Spleen (tissue), 11 donors: Measurements from ENCODE around the gene IL9. TPM values are rescaled to one million over a fixed set of nuclear protein-coding genes. Genes with fewer than 3 reads are reported as not detected.

Experiments
- DNase-seq: peaks from one replicate; pipeline ENCODE4 v3.0.0-alpha.2; 2020
- H3K27ac ChIP-seq, 8 donors: fragments of 200-600 bp; sonication (generic) in 7 of 8; 1 replicate in 4 of 8; 2 replicates in 4 of 8; pipeline versions ENCODE4 v1.5.0 to v1.8.0; 2016 to 2021; ENCODE audit warnings: inconsistent platforms in 4 of 8, mild to moderate bottlenecking in 4 of 8, moderate library complexity in 1 of 8
- H3K27me3 ChIP-seq, 7 donors: fragments of 200-600 bp; sonication (generic) in 6 of 7; replicated peaks in 1 of 7; 1 replicate in 4 of 7; 2 replicates in 3 of 7; pipeline versions ENCODE4 v1.5.0 to v1.8.0; 2016 to 2021; ENCODE audit warnings: inconsistent platforms in 3 of 7, mild to moderate bottlenecking in 1 of 7
- H3K36me3 ChIP-seq, 6 donors: fragments of 200-600 bp; sonication (generic) in 5 of 6; 1 replicate in 4 of 6; 2 replicates in 2 of 6; pipeline versions ENCODE4 v1.5.0 to v1.8.0; 2016 to 2021; ENCODE audit warnings: inconsistent platforms in 2 of 6
- H3K4me1 ChIP-seq, 6 donors: fragments of 200-600 bp; sonication (generic) in 5 of 6; 1 replicate in 3 of 6; 2 replicates in 3 of 6; pipeline versions ENCODE4 v1.5.0 to v1.8.0; 2016 to 2021; ENCODE audit warnings: inconsistent platforms in 3 of 6
- H3K4me3 ChIP-seq, 8 donors: fragments of 200-600 bp; sonication (generic) in 7 of 8; 1 replicate in 4 of 8; 2 replicates in 4 of 8; pipeline versions ENCODE4 v1.5.0 to v1.8.0; 2016 to 2021; ENCODE audit warnings: inconsistent platforms in 4 of 8, mild to moderate bottlenecking in 4 of 8, moderate library complexity in 2 of 8
- H3K9me3 ChIP-seq, 8 donors: fragments of 200-600 bp; sonication (generic) in 7 of 8; 1 replicate in 4 of 8; 2 replicates in 4 of 8; pipeline versions ENCODE4 v1.5.0 to v1.8.0; 2016 to 2021; ENCODE audit warnings: inconsistent platforms in 4 of 8
- POLR2A ChIP-seq, 3 donors: fragments of 450-650 bp; IDR thresholded peaks; one replicate each; pipeline ENCODE4 v1.5.1; 2017; ENCODE audit warnings: antibody characterized with exemption in 3 of 3, mild to moderate bottlenecking in 1 of 3
- POLR2AphosphoS5 ChIP-seq, 3 donors: sonication (generic); formaldehyde crosslinking; IDR thresholded peaks; one replicate each; pipeline ENCODE4 v1.5.1; 2017; ENCODE audit warnings: antibody characterized with exemption in 3 of 3
- WGBS, 5 donors: extraction: QIAGEN DNeasy Blood & Tissue Kit in 3 of 5; methylation state at CpG; one replicate each; pipeline versions ENCODE4 v1.1.5 to v1.1.7; 2013 to 2018; 5-methylcytosine and 5-hydroxymethylcytosine counted together
- intact Hi-C: fragments of 100-400 bp; cut with DNase I; formaldehyde crosslinking; loops from one replicate; pipeline ENCODE4 v1.15.0; 2023; ENCODE audit warnings: low total_unique reads
- polyA plus RNA-seq, 3 donors: library from polyadenylated mRNA; stranded (reverse); fragments of 200-250 nt; gene quantifications; one replicate each; pipeline ENCODE4 v1.2.1, GENCODE V29; 2013
- total RNA-seq, 7 donors: library from RNA; depleted of rRNA in 3 of 7; stranded (reverse); fragments of >200 nt in 3 of 7; fragmentation: NEBNext Ultra II Directional in 4 of 7; extraction: Animal tissue kit (Norgen Biotek cat#: 25700) in 4 of 7; gene quantifications; one replicate each; pipeline versions ENCODE4 v1.1.0 to v1.2.1, GENCODE V29; 2016 to 2021
- TF ChIP-seq, protein P1 (sequence below), 11 experiments: fragments of 200-600 bp in 7 of 11; fragments of 450-650 bp in 4 of 11; sonication (generic) in 4 of 11; IDR thresholded peaks in 8 of 11; conservative IDR thresholded peaks in 3 of 11; 1 replicate in 7 of 11; 2 replicates in 4 of 11; pipeline versions ENCODE4 v1.4.0 to v1.8.0; 2016 to 2021; ENCODE audit warnings: antibody characterized with exemption in 11 of 11, inconsistent platforms in 4 of 11, mild to moderate bottlenecking in 1 of 11
- donor health status: healthy with polysubstance abuse.
- donor health status: DM: no; HTN: no; CAD: no; lungs with moderate emphysema.
- donor health status: DM: no; HTN: no; CAD: no.
- donor health status: Bipolar disorder and iron deficiency.
- donor health status: healthy.
- donor health status: DM: no; HTN: no; CAD: no.
- donor health status: DM: yes; HTN: yes; CAD: no.

IL9 gene
- total and polyA plus RNA-seq, 10 donors: not detected

DNA sequence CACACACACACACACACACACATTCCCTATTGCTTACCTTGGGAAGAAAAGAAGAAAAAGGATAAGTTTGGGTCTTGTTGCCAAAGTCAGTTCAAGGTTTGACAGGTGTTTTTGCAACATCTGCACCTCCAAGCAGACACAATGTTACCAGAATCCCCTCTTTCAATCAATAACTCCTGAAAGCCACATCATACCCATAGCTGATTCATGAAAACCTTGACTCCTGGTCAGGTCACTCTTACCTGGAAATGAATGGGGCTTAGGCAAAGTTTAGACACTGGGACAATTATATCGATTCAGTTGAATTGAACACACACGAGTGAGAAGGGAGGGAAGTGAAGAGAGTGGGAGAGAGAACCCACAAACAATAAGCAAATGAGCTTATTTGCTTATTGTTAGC, 27.0 kb downstream of the IL9 start:
- H3K27me3 ChIP-seq: peaks cover 0 to 4% (median 0%) of the 10 kb centered on the region in 7 donors
- no peak overlapping the region for H3K4me3 ChIP-seq
- 45 to 85% (median 73%) methylated on average over 2 of the region's 2 CpGs for WGBS, 5 donors
- H3K27ac ChIP-seq: no peak overlapping the region
- DNase-seq: no peak
- no peaks in the 10 kb centered on the region for H3K4me1 ChIP-seq
- no peaks in the 10 kb centered on the region for H3K9me3 ChIP-seq
- H3K36me3 ChIP-seq: no peaks in the 10 kb centered on the region
- TF ChIP-seq POLR2A (IDR thresholded peaks at IDR 0.05) (no peak), POLR2AphosphoS5 (IDR thresholded peaks at IDR 0.05) (no peak)
- TF ChIP-seq, protein P1, sequence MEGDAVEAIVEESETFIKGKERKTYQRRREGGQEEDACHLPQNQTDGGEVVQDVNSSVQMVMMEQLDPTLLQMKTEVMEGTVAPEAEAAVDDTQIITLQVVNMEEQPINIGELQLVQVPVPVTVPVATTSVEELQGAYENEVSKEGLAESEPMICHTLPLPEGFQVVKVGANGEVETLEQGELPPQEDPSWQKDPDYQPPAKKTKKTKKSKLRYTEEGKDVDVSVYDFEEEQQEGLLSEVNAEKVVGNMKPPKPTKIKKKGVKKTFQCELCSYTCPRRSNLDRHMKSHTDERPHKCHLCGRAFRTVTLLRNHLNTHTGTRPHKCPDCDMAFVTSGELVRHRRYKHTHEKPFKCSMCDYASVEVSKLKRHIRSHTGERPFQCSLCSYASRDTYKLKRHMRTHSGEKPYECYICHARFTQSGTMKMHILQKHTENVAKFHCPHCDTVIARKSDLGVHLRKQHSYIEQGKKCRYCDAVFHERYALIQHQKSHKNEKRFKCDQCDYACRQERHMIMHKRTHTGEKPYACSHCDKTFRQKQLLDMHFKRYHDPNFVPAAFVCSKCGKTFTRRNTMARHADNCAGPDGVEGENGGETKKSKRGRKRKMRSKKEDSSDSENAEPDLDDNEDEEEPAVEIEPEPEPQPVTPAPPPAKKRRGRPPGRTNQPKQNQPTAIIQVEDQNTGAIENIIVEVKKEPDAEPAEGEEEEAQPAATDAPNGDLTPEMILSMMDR (IDR thresholded peaks at IDR 0.05 in 8 of 11, conservative IDR thresholded peaks at IDR 0.05 in 3 of 11): no peak
- intact Hi-C loops: no loop called here

DNA sequence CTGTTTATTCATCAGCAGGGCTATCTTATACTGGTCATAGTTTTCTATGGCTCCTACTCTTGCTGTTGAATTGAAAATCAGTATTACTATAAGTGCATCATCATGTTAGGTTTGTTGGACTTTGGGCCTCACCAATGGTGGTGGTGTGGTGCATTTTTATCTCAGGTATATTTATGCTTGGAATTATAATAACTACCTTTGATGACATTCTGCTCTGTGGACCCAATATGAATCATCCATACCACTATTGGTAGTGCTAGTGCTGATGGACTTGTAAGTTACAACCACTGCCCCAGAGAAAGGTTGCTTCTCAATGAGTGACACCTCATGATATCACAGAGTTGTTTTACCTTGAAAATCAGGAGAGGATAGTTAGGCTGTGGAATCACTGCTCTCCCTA, 28.0 kb downstream of the IL9 start:
- Histone ChIP-seq H3K4me3 (no peak overlapping the region), H3K27me3 (peaks cover 0 to 4% (median 0%) of the 10 kb centered on the region in 7 donors), H3K27ac (no peak overlapping the region), H3K9me3 (no peaks in the 10 kb centered on the region), H3K36me3 (no peaks in the 10 kb centered on the region), H3K4me1 (no peaks in the 10 kb centered on the region)
- TF ChIP-seq, protein P1 (IDR thresholded peaks at IDR 0.05 in 8 of 11, conservative IDR thresholded peaks at IDR 0.05 in 3 of 11): no peak
- TF ChIP-seq POLR2A (IDR thresholded peaks at IDR 0.05): no peak
- no peak for TF ChIP-seq POLR2AphosphoS5 (IDR thresholded peaks at IDR 0.05)
- intact Hi-C loops: no loop called here
- DNase-seq: no peak

DNA sequence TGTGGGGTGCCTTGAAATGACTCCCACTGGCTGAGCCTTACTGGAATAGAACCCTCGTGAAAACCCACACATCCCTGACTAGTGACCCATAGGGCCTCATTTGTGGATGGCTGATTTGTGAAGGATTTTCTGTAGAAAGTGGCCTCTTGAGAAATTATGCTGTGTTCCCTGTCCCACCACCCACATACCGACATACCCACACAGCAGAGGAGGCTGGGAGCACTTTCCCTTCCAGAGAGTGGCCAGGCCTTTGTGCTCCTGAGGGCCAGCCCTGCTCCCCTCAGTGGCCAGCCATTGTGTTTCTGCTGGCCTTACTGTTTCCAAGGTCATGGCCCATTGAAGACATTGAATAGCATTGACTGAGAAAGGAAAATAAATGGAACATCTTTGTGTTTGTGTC, 29.6 kb downstream of the IL9 start:
- H3K36me3 ChIP-seq: no peaks in the 10 kb centered on the region
- no peaks in the 10 kb centered on the region for H3K4me1 ChIP-seq
- H3K4me3 ChIP-seq: no peak overlapping the region
- peaks cover 0 to 4% (median 0%) of the 10 kb centered on the region in 7 donors for H3K27me3 ChIP-seq
- intact Hi-C loops: no loop called here
- TF ChIP-seq, protein P1 (IDR thresholded peaks at IDR 0.05 in 8 of 11, conservative IDR thresholded peaks at IDR 0.05 in 3 of 11): no peak
- TF ChIP-seq POLR2A (IDR thresholded peaks at IDR 0.05) (no peak), POLR2AphosphoS5 (IDR thresholded peaks at IDR 0.05) (no peak)
- WGBS, 5 donors: 58 to 88% (median 84%) methylated on average over 2 of the region's 2 CpGs
- no peak overlapping the region for H3K27ac ChIP-seq
- DNase-seq: no peak
- H3K9me3 ChIP-seq: no peaks in the 10 kb centered on the region

DNA sequence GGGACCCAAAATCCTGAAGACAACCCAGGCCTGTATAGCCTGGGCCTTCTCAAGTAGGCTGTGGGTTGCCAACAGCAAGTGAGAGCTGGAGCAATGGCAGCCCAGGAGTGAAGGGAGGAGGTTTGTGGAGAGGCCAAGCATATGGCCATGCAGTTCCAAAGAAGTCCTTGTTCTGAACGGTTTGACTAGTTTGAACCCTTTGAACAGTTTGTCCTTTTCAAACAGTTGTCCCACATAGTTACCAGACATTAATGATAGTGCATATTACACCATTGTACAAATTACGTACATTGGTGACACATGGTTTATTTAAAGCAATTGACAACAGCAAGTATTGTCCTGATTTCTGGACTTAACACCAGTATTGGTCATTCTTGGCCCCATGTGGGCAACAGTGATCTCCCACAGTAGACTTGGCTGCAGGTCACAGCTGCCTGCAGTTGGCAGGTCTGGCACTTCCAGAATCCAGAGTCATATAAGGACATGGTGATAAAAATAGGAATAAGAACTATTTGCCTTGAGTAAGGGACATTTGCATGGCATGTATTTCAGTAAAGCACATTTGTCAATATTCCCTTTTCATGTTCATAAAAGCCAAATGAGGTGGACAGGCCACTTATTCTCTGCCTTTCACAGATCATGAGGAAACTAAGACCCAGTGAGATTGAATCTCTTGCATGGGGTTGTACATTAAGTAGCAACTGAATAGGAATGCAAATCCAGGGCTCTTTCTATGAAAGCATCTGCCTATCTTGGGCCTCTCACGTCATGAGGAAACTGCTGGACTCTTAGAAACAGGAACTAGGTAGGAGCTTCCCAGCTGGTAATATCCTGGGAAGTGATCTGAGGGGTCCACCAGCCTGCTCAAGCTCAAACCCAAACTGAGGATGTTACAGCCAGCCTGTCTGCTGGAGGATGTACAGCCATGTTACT, 30.9 kb downstream of the IL9 start:
- no peaks in the 10 kb centered on the region for H3K27me3 ChIP-seq
- H3K36me3 ChIP-seq: no peaks in the 10 kb centered on the region
- 62 to 74% (median 69%) methylated on average over 3 of the region's 3 CpGs for WGBS, 5 donors
- no peaks in the 10 kb centered on the region for H3K9me3 ChIP-seq
- DNase-seq: no peak
- TF ChIP-seq, protein P1 (IDR thresholded peaks at IDR 0.05 in 8 of 11, conservative IDR thresholded peaks at IDR 0.05 in 3 of 11): no peak
- TF ChIP-seq POLR2AphosphoS5 (IDR thresholded peaks at IDR 0.05) (no peak), POLR2A (IDR thresholded peaks at IDR 0.05) (no peak)
- H3K27ac ChIP-seq: no peak overlapping the region
- no peaks in the 10 kb centered on the region for H3K4me1 ChIP-seq
- no peak overlapping the region for H3K4me3 ChIP-seq
- intact Hi-C loops: no loop called here
